ENCODE measurements around the gene RNF181. TPM values are rescaled to one million over a fixed set of nuclear protein-coding genes. Genes with fewer than 3 reads are reported as not detected.
A peak's percentile ranks its signal among the peaks of the same experiment; 100 is the strongest.

Gene RNF181
- total RNA-seq, 1 donor from 2014 or later, result 67.9 TPM

DNA sequence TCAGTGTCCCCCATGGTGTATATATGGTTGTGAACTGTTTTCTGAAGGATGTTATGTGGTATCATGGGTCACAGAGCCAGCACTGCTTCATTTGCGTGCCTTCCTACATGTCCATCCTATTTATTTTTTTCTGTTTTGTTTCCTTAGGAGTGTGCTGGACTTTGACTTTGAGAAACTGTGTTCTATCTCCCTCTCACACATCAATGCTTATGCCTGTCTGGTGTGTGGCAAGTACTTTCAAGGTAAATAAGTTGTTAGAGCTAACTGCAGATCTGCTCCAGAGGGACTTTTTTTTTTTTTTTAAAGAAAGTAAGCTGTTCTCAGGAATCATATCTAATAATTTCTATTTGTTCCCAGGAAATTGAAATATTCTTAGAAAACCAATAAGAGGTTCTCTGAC, 25.8 kb downstream of the RNF181 start:
- Mint-ChIP-seq H3K4me3 (peak overlapping the region; percentile 13), H3K27ac (ENCODE audit: unreplicated experiment) (no peak overlapping the region), H3K27me3 (ENCODE audit: low read depth) (no peaks in the 10 kb centered on the region), H3K36me3 (ENCODE audit: low read depth) (peaks cover 14% of the 10 kb centered on the region), H3K4me1 (peaks cover 11% of the 10 kb centered on the region), H3K9me3 (no peaks in the 10 kb centered on the region)
- TF ChIP-seq, protein P1, sequence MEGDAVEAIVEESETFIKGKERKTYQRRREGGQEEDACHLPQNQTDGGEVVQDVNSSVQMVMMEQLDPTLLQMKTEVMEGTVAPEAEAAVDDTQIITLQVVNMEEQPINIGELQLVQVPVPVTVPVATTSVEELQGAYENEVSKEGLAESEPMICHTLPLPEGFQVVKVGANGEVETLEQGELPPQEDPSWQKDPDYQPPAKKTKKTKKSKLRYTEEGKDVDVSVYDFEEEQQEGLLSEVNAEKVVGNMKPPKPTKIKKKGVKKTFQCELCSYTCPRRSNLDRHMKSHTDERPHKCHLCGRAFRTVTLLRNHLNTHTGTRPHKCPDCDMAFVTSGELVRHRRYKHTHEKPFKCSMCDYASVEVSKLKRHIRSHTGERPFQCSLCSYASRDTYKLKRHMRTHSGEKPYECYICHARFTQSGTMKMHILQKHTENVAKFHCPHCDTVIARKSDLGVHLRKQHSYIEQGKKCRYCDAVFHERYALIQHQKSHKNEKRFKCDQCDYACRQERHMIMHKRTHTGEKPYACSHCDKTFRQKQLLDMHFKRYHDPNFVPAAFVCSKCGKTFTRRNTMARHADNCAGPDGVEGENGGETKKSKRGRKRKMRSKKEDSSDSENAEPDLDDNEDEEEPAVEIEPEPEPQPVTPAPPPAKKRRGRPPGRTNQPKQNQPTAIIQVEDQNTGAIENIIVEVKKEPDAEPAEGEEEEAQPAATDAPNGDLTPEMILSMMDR (conservative IDR thresholded peaks at IDR 0.05), result no peak
- DNase-seq (ENCODE audit: low read depth, low spot score), result no peak

DNA sequence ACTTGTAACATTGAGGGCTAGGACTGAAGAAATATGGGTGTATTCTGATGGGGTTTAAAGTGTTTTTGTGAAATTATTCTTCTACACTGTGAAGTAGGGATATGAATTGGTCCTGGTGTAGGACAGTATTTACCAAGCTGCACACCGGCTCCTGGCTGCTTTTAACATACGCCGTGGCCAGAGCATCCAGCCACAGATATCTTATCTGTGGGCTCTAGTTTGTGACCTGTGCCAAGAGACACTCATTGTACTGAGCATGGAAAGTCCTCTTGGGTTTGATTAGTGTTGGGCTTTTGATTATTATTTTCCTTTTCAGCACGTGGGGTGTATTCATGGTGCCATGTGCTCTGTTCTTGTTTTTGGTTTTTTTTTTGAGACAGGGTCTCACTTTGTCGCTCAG, 28.4 kb downstream of the RNF181 start:
- TF ChIP-seq, protein P1 (conservative IDR thresholded peaks at IDR 0.05), result no peak
- no peak overlapping the region for H3K27ac Mint-ChIP-seq (ENCODE audit: unreplicated experiment)
- H3K4me1 Mint-ChIP-seq, result peaks cover 2% of the 10 kb centered on the region
- H3K27me3 Mint-ChIP-seq (ENCODE audit: low read depth), result no peaks in the 10 kb centered on the region
- H3K36me3 Mint-ChIP-seq (ENCODE audit: low read depth), result peaks cover 15% of the 10 kb centered on the region
- no peak overlapping the region for H3K4me3 Mint-ChIP-seq
- no peaks in the 10 kb centered on the region for H3K9me3 Mint-ChIP-seq
- no peak for DNase-seq (ENCODE audit: low read depth, low spot score)

DNA sequence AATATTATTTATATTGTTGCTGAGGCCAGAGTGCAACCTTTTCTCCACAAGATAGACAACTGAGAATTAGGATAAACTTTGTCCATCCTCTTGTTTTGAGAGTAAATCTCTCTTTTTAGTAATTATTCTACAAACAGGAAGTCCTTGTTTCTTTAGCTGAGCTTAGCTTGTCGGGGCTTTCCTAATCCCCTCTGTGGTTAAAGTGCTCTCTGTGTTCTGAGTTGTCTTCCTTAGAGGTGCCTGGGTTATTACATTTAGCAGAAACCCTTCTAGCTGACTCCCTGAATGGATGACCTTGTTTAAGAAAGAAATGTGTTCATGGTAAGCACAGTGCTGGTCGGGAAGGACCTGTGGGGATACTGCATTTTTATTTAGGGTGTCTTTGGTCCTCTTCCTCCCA, 33.1 kb downstream of the RNF181 start:
- no peak for DNase-seq (ENCODE audit: low read depth, low spot score)
- Mint-ChIP-seq H3K4me3 (no peak overlapping the region), H3K4me1 (no peaks in the 10 kb centered on the region), H3K27ac (ENCODE audit: unreplicated experiment) (no peak overlapping the region), H3K9me3 (no peaks in the 10 kb centered on the region), H3K27me3 (ENCODE audit: low read depth) (no peaks in the 10 kb centered on the region), H3K36me3 (ENCODE audit: low read depth) (peaks cover 17% of the 10 kb centered on the region)
- TF ChIP-seq, protein P1 (conservative IDR thresholded peaks at IDR 0.05), result no peak

DNA sequence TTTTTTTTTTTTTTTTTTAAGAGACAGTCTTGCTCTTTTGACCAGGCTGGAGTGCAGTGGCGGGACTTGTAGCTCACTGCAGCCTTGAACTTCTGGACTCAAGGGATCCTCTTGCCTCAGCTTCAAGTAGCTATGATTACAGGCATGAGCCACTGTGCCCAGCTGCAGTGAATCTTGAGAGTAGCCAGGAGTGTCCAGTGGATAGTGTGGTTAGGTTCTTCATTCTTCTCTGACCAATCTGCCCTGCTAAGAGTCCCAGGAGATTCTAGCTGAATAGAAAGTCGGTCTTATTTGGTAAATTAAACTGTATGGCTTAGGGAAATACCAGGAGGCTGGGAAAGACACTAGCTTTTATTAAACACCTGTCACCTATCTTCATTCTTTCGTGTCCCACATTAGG, 35.8 kb downstream of the RNF181 start:
- Mint-ChIP-seq H3K27ac (ENCODE audit: unreplicated experiment) (no peak overlapping the region), H3K4me1 (no peaks in the 10 kb centered on the region), H3K9me3 (no peaks in the 10 kb centered on the region), H3K36me3 (ENCODE audit: low read depth) (peaks cover 14% of the 10 kb centered on the region), H3K27me3 (ENCODE audit: low read depth) (no peaks in the 10 kb centered on the region), H3K4me3 (no peak overlapping the region)
- TF ChIP-seq, protein P1 (conservative IDR thresholded peaks at IDR 0.05), result no peak
- no peak for DNase-seq (ENCODE audit: low read depth, low spot score)

DNA sequence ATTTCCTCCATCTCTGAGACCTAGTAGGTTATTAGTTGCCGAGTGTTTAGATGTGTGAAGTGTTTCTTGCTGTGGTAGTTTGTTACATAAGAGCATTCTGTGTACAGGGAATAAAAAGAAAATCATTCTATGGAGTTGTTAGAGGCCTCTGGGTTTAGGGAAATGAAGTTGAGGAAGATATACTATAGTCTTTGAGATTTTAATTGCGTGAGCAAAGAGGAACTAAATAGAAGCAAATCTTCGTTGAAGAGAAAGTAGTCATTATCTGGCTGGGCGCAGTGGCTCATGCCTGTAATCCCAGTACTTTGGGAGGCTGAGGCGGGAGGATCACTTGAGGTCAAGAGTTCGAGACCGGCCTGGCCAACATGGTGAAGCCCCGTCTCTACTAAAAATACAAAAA, 39.5 kb downstream of the RNF181 start:
- Mint-ChIP-seq H3K4me3 (no peak overlapping the region), H3K27me3 (ENCODE audit: low read depth) (no peaks in the 10 kb centered on the region), H3K36me3 (ENCODE audit: low read depth) (peaks cover 17% of the 10 kb centered on the region), H3K27ac (ENCODE audit: unreplicated experiment) (no peak overlapping the region), H3K4me1 (no peaks in the 10 kb centered on the region), H3K9me3 (no peaks in the 10 kb centered on the region)
- TF ChIP-seq, protein P1 (conservative IDR thresholded peaks at IDR 0.05), result no peak
- DNase-seq (ENCODE audit: low read depth, low spot score), result no peak

DNA sequence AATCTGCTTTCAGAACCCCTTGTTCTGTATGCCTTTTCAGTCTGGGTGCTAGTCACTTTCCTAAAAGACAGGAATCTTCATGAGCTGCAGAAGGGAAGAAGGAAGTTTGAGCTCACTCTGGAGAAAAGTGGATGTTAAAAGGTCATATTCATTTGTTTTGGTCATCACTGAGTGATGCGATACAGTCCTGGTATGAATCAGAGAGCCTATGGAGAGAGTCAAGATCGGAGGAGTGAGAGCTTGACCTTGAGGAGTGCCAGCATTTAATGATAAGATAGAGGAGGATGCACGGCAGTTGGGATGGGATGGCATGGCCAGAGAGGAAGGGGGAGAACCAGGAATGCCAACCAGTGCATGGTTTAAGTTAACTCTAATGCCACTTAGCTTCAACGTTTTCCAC, 40.1 kb downstream of the RNF181 start:
- no peak overlapping the region for H3K4me3 Mint-ChIP-seq

More for the DNA sequence above, 40.1 kb downstream of the RNF181 start:
- no peaks in the 10 kb centered on the region for H3K9me3 Mint-ChIP-seq
- H3K4me1 Mint-ChIP-seq, result no peaks in the 10 kb centered on the region
- no peak overlapping the region for H3K27ac Mint-ChIP-seq (ENCODE audit: unreplicated experiment)
- peaks cover 17% of the 10 kb centered on the region for H3K36me3 Mint-ChIP-seq (ENCODE audit: low read depth)
- no peaks in the 10 kb centered on the region for H3K27me3 Mint-ChIP-seq (ENCODE audit: low read depth)
- no peak for DNase-seq (ENCODE audit: low read depth, low spot score)
- TF ChIP-seq, protein P1 (conservative IDR thresholded peaks at IDR 0.05), result no peak
